Lower leg skin (tissue), 3 donors: ENCODE measurements around the gene MGAT3.

Experiments used
- POLR2A ChIP-seq, 2 donors: fragments of 450-650 bp; IDR thresholded peaks; one replicate each; pipeline ENCODE4 v1.6.1; 2016 to 2017; ENCODE audit warnings: antibody characterized with exemption in 2 of 2, mild to moderate bottlenecking in 1 of 2, moderate library complexity in 1 of 2
- TF ChIP-seq, protein P1 (sequence below), 3 donors: fragments of 450-650 bp; IDR thresholded peaks; one replicate each; pipeline ENCODE4 v1.5.1; 2016; ENCODE audit warnings: antibody characterized with exemption in 3 of 3, mild to moderate bottlenecking in 3 of 3, moderate library complexity in 2 of 3

DNA sequence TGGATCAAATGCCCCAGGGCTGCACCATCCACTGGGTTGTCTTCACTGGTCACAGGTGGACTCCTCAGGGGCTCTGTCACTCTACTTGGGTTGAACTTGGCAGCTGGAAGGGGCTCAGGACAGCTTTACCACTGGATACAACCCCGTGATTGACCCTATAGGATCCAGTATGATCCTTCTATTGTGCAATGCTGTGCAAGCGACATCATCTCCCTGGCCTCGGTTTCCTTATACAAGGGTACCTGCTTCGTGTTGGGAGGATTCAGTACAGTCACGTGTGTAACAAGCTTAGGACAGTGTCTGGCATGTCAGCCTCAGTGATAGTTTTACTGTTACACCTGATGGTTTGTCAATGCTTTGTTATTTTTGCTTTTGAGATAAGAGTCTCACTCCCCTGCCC, 24.8 kb downstream of the MGAT3 start:
- TF ChIP-seq, protein P1, sequence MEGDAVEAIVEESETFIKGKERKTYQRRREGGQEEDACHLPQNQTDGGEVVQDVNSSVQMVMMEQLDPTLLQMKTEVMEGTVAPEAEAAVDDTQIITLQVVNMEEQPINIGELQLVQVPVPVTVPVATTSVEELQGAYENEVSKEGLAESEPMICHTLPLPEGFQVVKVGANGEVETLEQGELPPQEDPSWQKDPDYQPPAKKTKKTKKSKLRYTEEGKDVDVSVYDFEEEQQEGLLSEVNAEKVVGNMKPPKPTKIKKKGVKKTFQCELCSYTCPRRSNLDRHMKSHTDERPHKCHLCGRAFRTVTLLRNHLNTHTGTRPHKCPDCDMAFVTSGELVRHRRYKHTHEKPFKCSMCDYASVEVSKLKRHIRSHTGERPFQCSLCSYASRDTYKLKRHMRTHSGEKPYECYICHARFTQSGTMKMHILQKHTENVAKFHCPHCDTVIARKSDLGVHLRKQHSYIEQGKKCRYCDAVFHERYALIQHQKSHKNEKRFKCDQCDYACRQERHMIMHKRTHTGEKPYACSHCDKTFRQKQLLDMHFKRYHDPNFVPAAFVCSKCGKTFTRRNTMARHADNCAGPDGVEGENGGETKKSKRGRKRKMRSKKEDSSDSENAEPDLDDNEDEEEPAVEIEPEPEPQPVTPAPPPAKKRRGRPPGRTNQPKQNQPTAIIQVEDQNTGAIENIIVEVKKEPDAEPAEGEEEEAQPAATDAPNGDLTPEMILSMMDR (IDR thresholded peaks at IDR 0.05): no peak
- TF ChIP-seq POLR2A (IDR thresholded peaks at IDR 0.05): no peak
